CD4-positive, alpha-beta T cell treated with Interleukin-2 at 100 ng/mL for 4 hours (primary cell): ENCODE data around the gene KMT5B.

Experiments
- DNase-seq: peaks from one replicate; pipeline ENCODE4 v3.0.0-alpha.2; 2020; ENCODE audit warnings: low spot score

KMT5B gene

DNA sequence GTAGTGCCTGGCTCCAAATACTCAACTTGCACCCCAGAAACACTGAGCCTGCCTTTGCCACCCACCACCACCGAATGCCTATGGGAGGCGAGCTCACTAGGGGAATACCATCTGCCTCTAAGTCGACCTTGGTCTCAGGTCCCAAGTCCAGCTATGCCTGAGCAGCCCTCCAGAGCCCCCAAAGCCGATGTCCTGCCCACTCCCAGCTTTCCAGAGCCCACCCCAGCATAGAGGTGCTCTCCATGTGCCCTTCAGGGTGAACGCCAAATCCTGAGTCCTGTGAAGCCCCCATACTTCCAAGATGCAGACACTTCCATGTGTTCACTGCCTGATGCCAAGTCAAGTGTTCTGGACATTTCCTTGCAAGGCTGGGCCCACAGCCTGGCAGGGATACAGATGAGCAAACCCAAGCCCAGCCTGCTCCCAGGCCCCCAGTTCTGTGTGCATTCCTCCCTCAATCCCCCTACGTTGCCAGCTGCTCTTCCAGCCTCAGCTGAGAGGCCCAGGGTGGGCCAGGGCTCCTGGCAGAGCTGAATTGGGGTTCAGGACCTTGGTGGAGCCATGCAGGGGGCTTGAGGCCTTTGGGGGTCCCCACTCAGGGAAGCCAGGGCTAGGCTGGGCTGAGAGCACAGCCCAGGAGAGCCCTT is 2.6 kb upstream of the KMT5B start:
- no peak for DNase-seq

- DNase-seq, result no peak
These were observed 2.0 kb upstream of the KMT5B start for GRCh38 chr11:68215087-68215445.

- no peak for DNase-seq
These were observed 1.3 kb upstream of the KMT5B start for GRCh38 chr11:68214173-68215086.

DNA sequence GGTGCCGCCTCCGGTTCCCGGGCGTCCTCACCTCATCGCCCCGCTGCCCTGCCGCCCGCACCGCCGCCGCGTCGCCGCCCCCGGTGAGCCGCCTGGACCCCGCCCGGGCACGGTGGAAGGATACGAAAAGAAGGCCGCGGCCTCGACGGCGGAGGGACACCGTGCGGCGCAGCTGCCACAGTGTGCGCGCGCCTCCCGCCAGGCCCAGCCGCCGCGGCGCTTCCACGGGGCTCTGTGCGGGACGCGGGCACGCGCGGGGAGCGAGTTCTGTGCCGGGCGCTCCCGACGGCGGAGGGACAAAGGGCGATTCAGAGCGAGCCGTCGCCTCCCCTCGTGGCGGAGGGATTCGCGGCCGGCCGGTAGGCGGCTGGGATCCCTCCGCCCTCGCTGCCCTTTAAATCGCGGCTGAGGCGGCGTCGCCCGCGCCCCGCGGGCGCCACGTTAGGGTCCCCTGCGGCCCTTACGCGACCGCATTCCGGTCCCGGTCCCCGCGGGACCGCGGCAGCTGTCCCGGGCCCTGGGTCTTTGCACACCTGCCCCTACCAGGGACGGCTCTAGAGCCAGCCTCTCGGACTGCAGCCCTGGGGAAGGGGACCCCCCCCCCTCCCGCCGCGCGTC is 568 bp upstream of the KMT5B start:
- peak; percentile 80 for DNase-seq

DNA sequence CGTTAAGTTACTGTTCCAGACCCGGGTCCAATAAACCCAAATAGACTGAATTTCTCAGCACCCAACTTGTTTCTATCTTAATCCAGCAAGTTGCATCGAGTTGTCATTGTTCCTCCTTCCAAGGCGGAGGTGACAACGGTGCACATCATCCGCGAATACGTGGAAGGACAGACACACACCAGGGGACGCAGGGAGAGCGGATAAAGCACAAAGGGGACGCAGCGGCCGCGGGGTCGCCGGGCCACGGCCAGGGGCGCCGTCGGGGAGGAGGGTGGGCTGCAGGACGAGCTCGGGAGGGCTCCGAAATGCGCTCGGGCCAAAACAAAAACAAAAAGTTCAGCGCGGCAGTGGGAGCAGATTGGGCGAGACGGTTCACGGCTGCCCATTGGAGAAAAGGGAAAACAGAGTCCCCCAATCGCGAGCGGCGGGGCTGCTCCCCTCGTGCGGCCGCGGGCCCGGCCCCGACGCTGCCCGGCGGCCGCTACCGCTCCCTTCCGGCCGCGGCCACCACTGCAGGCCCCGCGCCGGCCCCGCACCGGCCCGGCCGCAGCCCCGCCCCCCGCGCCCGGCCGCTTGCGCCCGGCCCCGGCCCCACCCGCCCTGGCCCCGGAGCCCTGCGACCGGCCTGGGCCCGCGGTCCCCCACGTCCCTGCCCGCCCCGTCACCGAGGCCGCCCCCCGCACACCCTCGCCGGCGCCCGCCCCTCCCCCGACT is 518 bp downstream of the KMT5B start:
- DNase-seq, result peak; percentile 61

DNA sequence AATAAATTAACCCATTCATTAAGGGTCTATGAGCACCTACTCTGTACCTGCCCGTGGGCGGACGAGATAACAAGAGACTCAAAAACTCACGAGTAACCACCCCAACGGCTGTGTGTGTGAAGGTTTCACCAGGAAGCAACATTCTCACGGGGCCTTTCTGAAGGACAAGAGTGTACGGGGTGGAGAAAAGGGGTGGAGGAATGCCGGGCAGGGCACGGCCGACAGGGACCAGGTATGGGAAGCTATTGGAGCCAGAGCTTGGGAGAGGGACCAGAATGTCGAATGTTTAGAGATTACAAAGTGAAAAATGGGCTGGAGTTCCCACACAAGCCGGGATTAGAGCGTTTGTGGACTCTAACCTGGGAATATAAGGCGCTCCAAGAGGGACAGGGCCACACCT is 1.6 kb downstream of the KMT5B start:
- DNase-seq, result no peak

GRCh38 chr11:68206211-68206610 is 6.9 kb downstream of the KMT5B start:
- peak; percentile 72 for DNase-seq

GRCh38 chr11:68204402-68204801 is 8.7 kb downstream of the KMT5B start:
- no peak for DNase-seq

- DNase-seq, result no peak
These were observed 10.9 kb downstream of the KMT5B start for GRCh38 chr11:68202165-68202564.

DNA sequence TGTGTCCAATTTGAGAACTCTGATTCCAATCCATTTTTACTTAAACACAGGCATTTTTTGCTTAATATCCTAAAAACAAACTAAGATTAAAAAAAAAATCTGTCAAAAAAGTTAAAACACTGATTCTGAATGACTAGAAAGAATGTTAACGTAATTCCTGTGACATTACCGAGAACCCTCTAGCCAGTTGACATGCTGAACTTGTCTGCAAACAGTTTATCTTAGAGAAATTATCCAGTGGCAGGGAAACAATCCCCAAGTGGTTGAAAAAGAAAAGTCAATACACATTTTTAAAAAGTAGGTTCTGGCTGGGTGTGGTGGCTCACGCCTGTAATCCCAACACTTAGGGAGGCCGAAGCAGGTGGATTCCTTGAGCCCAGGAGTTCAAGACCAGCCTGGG is 11.6 kb downstream of the KMT5B start:
- no peak for DNase-seq

DNA sequence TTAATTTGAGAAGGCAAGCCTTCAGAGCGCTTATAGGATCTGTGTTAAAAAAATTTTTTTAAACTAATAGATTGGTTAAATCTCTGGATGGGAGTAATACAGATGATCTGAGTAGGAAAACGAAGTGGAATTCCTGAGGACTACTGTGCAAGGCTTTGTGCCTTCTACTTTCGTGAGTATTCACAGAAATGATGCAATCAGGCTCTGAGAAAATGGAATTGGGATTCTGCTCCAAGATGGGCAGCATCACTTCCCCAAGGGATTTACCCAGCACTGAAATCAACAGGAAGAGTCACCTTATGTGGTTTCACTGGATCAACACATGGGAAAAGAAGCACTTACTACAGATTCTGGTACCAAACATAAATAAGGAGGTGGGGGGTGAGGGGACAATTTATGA is 12.5 kb downstream of the KMT5B start:
- no peak for DNase-seq

GRCh38 chr11:68199295-68199987 is 13.7 kb downstream of the KMT5B start:
- no peak for DNase-seq

DNA sequence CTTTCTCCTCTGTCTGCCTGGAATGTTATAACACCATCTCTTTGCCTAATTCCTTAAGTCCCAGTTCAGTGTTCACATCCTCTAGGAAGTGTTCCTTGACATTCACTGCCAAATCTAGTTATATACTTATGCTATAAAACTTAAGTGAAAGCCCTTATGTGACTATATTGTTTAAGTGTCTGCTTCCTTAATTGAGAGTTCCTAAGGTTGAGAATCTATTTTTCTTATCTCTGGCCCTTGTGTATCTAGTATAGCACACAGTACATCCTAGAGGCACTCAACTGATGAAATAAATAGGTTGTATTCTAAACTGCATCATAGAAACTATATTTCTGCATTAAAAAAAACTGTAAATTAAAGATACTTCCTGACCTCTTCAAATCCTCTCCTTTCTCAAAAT is 16.9 kb downstream of the KMT5B start:
- no peak for DNase-seq

DNA sequence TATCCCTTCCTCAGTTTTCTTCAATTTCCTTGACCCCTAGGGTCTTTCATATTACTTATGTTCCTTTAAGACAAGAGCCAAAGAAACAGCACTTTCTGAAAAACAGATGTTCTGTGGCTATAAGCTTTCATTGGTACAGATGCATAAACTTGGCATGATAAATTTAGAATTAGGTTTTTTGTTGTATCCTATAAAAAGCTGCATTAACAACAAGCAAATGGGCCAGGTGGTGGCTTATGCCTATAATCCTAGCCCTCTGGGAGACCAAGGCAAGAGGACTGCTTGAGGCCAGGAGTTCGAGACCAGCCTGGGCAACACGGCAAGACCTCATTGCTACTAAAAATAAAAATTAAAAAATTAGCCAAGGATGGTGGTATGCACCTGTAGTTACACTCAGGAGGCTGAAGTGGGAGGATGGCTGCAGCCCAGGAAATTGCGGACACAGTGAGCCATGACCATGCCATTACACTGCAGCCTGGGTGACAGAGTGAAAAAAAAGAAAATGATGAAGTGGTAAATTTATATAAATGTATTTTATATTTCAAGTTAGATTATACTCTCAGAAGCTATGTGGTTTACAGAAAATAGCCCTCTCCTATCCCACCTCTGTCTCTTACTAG is 18.3 kb downstream of the KMT5B start:
- DNase-seq, result no peak

GRCh38 chr11:68193018-68193417 is 20.1 kb downstream of the KMT5B start:
- no peak for DNase-seq

GRCh38 chr11:68191661-68192579 is 21.2 kb downstream of the KMT5B start:
- no peak for DNase-seq

GRCh38 chr11:68189888-68190287 is 23.2 kb downstream of the KMT5B start:
- no peak for DNase-seq

GRCh38 chr11:68189082-68189481 is 24.0 kb downstream of the KMT5B start:
- DNase-seq, result no peak

DNA sequence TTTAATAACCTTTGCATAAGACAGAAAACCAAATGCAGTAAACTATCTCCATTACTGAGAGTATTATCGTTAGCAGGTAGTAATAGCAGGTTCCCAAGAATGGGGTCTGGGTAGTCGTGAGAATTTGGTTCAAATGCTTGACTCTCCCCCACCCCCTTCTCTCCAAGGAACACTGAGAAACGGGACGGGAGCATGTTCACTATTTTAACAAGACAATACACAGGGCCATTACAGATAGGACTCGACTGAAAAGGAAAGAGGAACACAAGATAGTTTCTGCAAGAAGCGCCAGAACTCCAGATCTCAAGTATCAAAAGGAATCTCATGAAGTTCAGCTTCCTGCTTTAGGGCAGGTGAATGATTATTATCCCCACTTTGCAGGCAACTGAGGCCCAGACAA is 27.0 kb downstream of the KMT5B start:
- no peak for DNase-seq

DNA sequence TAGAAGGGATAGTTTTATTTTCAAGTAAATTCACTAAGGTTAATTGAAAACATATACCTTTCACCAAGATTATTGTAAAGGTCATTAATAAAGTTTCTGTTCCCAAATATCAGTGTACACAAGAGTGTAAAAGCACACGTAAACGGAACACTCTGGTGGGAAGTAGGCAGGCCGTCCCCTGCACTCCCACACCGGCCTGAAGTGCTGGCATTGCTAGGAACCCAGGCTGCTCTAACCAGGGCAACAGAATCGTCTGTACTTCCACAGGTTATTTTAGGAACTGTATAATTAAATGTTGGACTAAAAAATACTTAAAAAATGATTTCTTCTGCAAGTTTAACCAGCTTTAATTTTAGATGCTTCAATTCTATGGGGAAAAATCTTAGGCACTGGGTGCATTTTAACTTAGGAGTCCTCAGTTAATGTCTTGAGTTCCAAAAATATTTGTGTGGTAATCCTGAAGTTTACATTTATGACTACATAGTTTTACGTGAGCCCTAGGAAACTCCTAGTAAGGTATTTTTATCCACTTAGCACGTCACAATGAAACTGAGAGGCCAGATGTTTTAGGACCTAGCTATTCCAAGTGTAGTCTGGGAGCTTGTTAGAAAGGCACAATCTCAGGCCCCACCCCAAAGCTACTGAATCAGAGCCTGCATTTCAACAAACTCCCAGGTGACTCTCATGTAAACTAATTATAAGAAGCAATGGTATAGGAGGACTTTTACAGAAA is 31.2 kb downstream of the KMT5B start:
- no peak for DNase-seq
